DOHH2 (cell line): ENCODE measurements around the gene FARP2.

Experiments
- H3F3A ChIP-seq: fragments of 200-600 bp; sonication (generic), shearing (Covaris generic); 2 replicates; pipeline ENCODE4 v1.6.0; 2016; ENCODE audit warnings: antibody characterized with exemption, mild to moderate bottlenecking; ENCODE audit not compliant: control insufficient read depth, insufficient read depth
- H3K27ac ChIP-seq: fragments of 200-600 bp; sonication (generic); 2 replicates; pipeline ENCODE4 v1.5.1; 2014; ENCODE audit warnings: low read depth, mild to moderate bottlenecking, low read length, moderate library complexity
- H3K27me3 ChIP-seq: fragments of 200-600 bp; sonication (generic); 2 replicates; pipeline ENCODE4 v1.6.1; 2014; ENCODE audit warnings: mild to moderate bottlenecking, low read length, mixed read lengths; ENCODE audit not compliant: control insufficient read depth
- H3K36me3 ChIP-seq: fragments of 200-600 bp; sonication (generic); 2 replicates; pipeline ENCODE4 v1.6.1; 2014; ENCODE audit warnings: mild to moderate bottlenecking, low read length, moderate library complexity, mixed read lengths; ENCODE audit not compliant: control insufficient read depth
- H3K4me1 ChIP-seq: fragments of 200-600 bp; sonication (generic); 2 replicates; pipeline ENCODE4 v1.6.1; 2014; ENCODE audit warnings: mild to moderate bottlenecking, low read length, mixed read lengths; ENCODE audit not compliant: control insufficient read depth
- H3K4me2 ChIP-seq: fragments of 200-600 bp; sonication (generic); 2 replicates; pipeline ENCODE4 v1.6.0; 2014; ENCODE audit warnings: mild to moderate bottlenecking, low read length, moderate library complexity
- H3K4me3 ChIP-seq: fragments of 200-600 bp; sonication (generic); 2 replicates; pipeline ENCODE4 v1.5.1; 2014; ENCODE audit warnings: mild to moderate bottlenecking, low read length, mixed read lengths
- H3K79me2 ChIP-seq: fragments of 200-600 bp; sonication (generic); 2 replicates; pipeline ENCODE4 v1.6.1; 2014; ENCODE audit warnings: mild to moderate bottlenecking, low read length, mixed read lengths; ENCODE audit not compliant: control insufficient read depth
- H3K9me2 ChIP-seq: fragments of 200-600 bp; sonication (generic); replicated peaks from 2 replicates; pipeline ENCODE4 v1.6.1; 2014; ENCODE audit warnings: mild to moderate bottlenecking, low read length, mixed read lengths; ENCODE audit not compliant: control insufficient read depth
- H3K9me3 ChIP-seq: fragments of 200-600 bp; sonication (generic); 2 replicates; pipeline ENCODE4 v1.6.1; 2014; ENCODE audit warnings: antibody characterized with exemption, low read length, mixed read lengths; ENCODE audit not compliant: control insufficient read depth, insufficient read depth
- H4K20me1 ChIP-seq: fragments of 200-600 bp; sonication (generic); 2 replicates; pipeline ENCODE4 v1.6.0; 2014; ENCODE audit warnings: low read depth, mild to moderate bottlenecking, antibody characterized with exemption, low read length, moderate library complexity; ENCODE audit not compliant: control insufficient read depth, insufficient read depth
- CTCF ChIP-seq: fragments of 200-600 bp; sonication (generic); IDR thresholded peaks from one replicate; pipeline ENCODE4 v1.5.1; 2014; ENCODE audit warnings: antibody characterized with exemption, mild to moderate bottlenecking, low read depth, low read length; ENCODE audit not compliant: poor library complexity, severe bottlenecking
- EZH2phosphoT487 ChIP-seq: fragments of 200-600 bp; sonication (generic); IDR thresholded peaks from 2 replicates; pipeline ENCODE4 v1.6.1; 2017; ENCODE audit warnings: borderline replicate concordance, mild to moderate bottlenecking, antibody characterized with exemption, low read length, moderate library complexity, mixed read lengths

FARP2 gene

GRCh38 chr2:241483305-241483704 is 127.2 kb downstream of the FARP2 start:
- no peak overlapping the region for H3K27ac ChIP-seq
- no peak overlapping the region for H3K4me3 ChIP-seq
- no peaks in the 10 kb centered on the region for H3K36me3 ChIP-seq
- no peaks in the 10 kb centered on the region for H3K9me2 ChIP-seq
- no peaks in the 10 kb centered on the region for H4K20me1 ChIP-seq
- no peaks in the 10 kb centered on the region for H3F3A ChIP-seq
- TF ChIP-seq CTCF, result no peak
- TF ChIP-seq EZH2phosphoT487, result no peak
- H3K4me1 ChIP-seq, result no peaks in the 10 kb centered on the region
- H3K27me3 ChIP-seq, result no peaks in the 10 kb centered on the region
- H3K4me2 ChIP-seq, result no peak overlapping the region
- no peaks in the 10 kb centered on the region for H3K9me3 ChIP-seq
- no peaks in the 10 kb centered on the region for H3K79me2 ChIP-seq

- no peaks in the 10 kb centered on the region for H3F3A ChIP-seq
- no peaks in the 10 kb centered on the region for H3K9me2 ChIP-seq
- H3K36me3 ChIP-seq, result no peaks in the 10 kb centered on the region
- H3K4me3 ChIP-seq, result no peak overlapping the region
- no peak for TF ChIP-seq CTCF
- no peak for TF ChIP-seq EZH2phosphoT487
- H3K9me3 ChIP-seq, result no peaks in the 10 kb centered on the region
- no peak overlapping the region for H3K4me2 ChIP-seq
- H3K79me2 ChIP-seq, result no peaks in the 10 kb centered on the region
- H3K27me3 ChIP-seq, result no peaks in the 10 kb centered on the region
- no peaks in the 10 kb centered on the region for H3K4me1 ChIP-seq
- no peaks in the 10 kb centered on the region for H4K20me1 ChIP-seq
- no peak overlapping the region for H3K27ac ChIP-seq
Measured at GRCh38 chr2:241485172-241485911, 129.3 kb downstream of the FARP2 start.

GRCh38 chr2:241489088-241489487 is 133.0 kb downstream of the FARP2 start:
- H3K9me3 ChIP-seq, result no peaks in the 10 kb centered on the region
- no peak overlapping the region for H3K4me3 ChIP-seq
- H3K36me3 ChIP-seq, result peaks cover 5% of the 10 kb centered on the region
- no peaks in the 10 kb centered on the region for H4K20me1 ChIP-seq
- H3F3A ChIP-seq, result no peaks in the 10 kb centered on the region
- H3K4me1 ChIP-seq, result no peaks in the 10 kb centered on the region
- H3K79me2 ChIP-seq, result no peaks in the 10 kb centered on the region
- TF ChIP-seq CTCF, result no peak
- TF ChIP-seq EZH2phosphoT487, result no peak
- no peak overlapping the region for H3K4me2 ChIP-seq
- no peaks in the 10 kb centered on the region for H3K9me2 ChIP-seq
- no peak overlapping the region for H3K27ac ChIP-seq
- no peaks in the 10 kb centered on the region for H3K27me3 ChIP-seq
